GM12878 (cell line): ENCODE measurements around the gene RTN4. TPM values are rescaled to one million over a fixed set of nuclear protein-coding genes. Genes with fewer than 3 reads are reported as not detected.

ENCODE experiments used
- ATAC-seq: fragments of 200-7000 bp; cut with Tn5 transposase; 3 replicates; pipeline ENCODE4 v1.9.1; 2020; ENCODE audit warnings: mild to moderate bottlenecking, moderate library complexity
- BruUV-seq: library from RNA; stranded (reverse); fragments of 400-500 nt; replicated peaks from 2 replicates; lab custom pipeline; 2021; lab: Mats Ljungman, UMichigan
- CTCF ChIA-PET: fragments of 300-600 bp; sonication (Branson Sonifier 250); formaldehyde crosslinking; extraction: SDS; loops from one replicate; lab custom pipeline; 2021; ENCODE audit warnings: inconsistent platforms; lab: Yijun Ruan, JAX
- POLR2A ChIA-PET: fragments of 350-600 bp; formaldehyde crosslinking; extraction: SDS; loops from one replicate; lab custom pipeline; 2021; ENCODE audit warnings: inconsistent platforms; lab: Charles Lee
- RAD21 ChIA-PET: fragments of 300-600 bp; sonication (Branson Sonifier 250); formaldehyde crosslinking; loops from one replicate; lab custom pipeline; 2023; ENCODE audit warnings: antibody characterized with exemption; ENCODE audit not compliant: unreplicated experiment; lab: Charles Lee
- SMC1A ChIA-PET: fragments of 300-600 bp; sonication (Branson Sonifier 250); formaldehyde crosslinking; loops from one replicate; lab custom pipeline; 2023; ENCODE audit not compliant: unreplicated experiment, uncharacterized antibody; lab: Charles Lee
- DNase-seq: peaks from one replicate; pipeline ENCODE4 v3.0.0-alpha.2; 2011; ENCODE audit warnings: low read depth, low spot score
- FAIRE-seq: peaks from 3 replicates; lab custom pipeline; 2011; peaks lifted over from hg19 to GRCh38; lab: Jason Lieb, UNC
- H2AFZ ChIP-seq: 2 replicates; pipeline ENCODE4 v1.6.0; 2011; ENCODE audit warnings: low read depth, low read length, control low read depth; ENCODE audit not compliant: control insufficient read depth
- H3K27ac ChIP-seq: 2 replicates; pipeline ENCODE4 v1.5.1; 2011; ENCODE audit warnings: control low read depth; ENCODE audit not compliant: control insufficient read depth, insufficient read depth
- H3K27me3 ChIP-seq, 2 experiments: replicated peaks in 1 of 2; 2 replicates each; pipeline versions ENCODE4 v1.6.0 to v1.6.1; 2011; ENCODE audit warnings: low read length in 1 of 2; ENCODE audit not compliant: control insufficient read depth in 2 of 2, insufficient read depth in 2 of 2
- H3K36me3 ChIP-seq, 2 experiments: 2 replicates each; pipeline ENCODE4 v1.5.1; 2011; ENCODE audit warnings: low read length in 1 of 2; ENCODE audit not compliant: control insufficient read depth in 2 of 2, insufficient read depth in 2 of 2
- H3K4me1 ChIP-seq: 2 replicates; pipeline ENCODE4 v1.6.1; 2011; ENCODE audit warnings: mild to moderate bottlenecking, low read length, moderate library complexity, mixed read lengths; ENCODE audit not compliant: control insufficient read depth, insufficient read depth
- H3K4me2 ChIP-seq: 2 replicates; pipeline ENCODE4 v1.6.0; 2011; ENCODE audit warnings: control low read depth; ENCODE audit not compliant: control insufficient read depth, insufficient read depth
- H3K4me3 ChIP-seq: fragments of 200-600 bp; sonication (generic); 2 replicates; pipeline ENCODE4 v1.5.1; 2016
- H3K79me2 ChIP-seq: 2 replicates; pipeline ENCODE4 v1.6.0; 2011; ENCODE audit warnings: low read length; ENCODE audit not compliant: control insufficient read depth, insufficient read depth
- H3K9ac ChIP-seq: 2 replicates; pipeline ENCODE4 v1.8.0; 2011; ENCODE audit warnings: low read length, control low read depth, mixed read lengths; ENCODE audit not compliant: control insufficient read depth, insufficient read depth
- H3K9me3 ChIP-seq: replicated peaks from 3 replicates; pipeline ENCODE4 v1.5.1; 2011; ENCODE audit warnings: mild to moderate bottlenecking, low read length; ENCODE audit not compliant: control insufficient read depth, insufficient read depth
- H4K20me1 ChIP-seq: 2 replicates; pipeline ENCODE4 v1.6.0; 2011; ENCODE audit not compliant: control insufficient read depth, insufficient read depth
- CBX5 ChIP-seq: sonication (generic); IDR thresholded peaks from 2 replicates; pipeline ENCODE4 v1.6.1; 2016; ENCODE audit warnings: low read depth, moderate library complexity, mild to moderate bottlenecking, inconsistent platforms
- CEBPZ ChIP-seq: fragments of 150-350 bp; IDR thresholded peaks from 2 replicates; pipeline ENCODE4 v1.6.1; 2016; ENCODE audit warnings: low read depth, low read length
- CREB1 ChIP-seq: IDR thresholded peaks from 2 replicates; pipeline ENCODE4 v1.6.1; 2012; ENCODE audit warnings: low read depth, mild to moderate bottlenecking, inconsistent platforms
- E2F4 ChIP-seq: IDR thresholded peaks from 2 replicates; pipeline ENCODE4 v1.6.1; 2012; ENCODE audit warnings: low read depth, low read length, improper control_type of control experiment
- FOS ChIP-seq: IDR thresholded peaks from 3 replicates; pipeline ENCODE4 v1.6.1; 2011; ENCODE audit warnings: borderline replicate concordance; ENCODE audit not compliant: insufficient read length; ENCODE audit errors: extremely low read depth
- HDAC2 ChIP-seq: fragments of 200-600 bp; sonication (generic); IDR thresholded peaks from 2 replicates; pipeline ENCODE4 v1.6.1; 2017
- MXI1 ChIP-seq: fragments of 150-350 bp; IDR thresholded peaks from 2 replicates; pipeline ENCODE4 v1.6.1; 2011; ENCODE audit warnings: low read depth, mild to moderate bottlenecking, inconsistent platforms, low read length, improper control_type of control experiment
- PML ChIP-seq: IDR thresholded peaks from 2 replicates; pipeline ENCODE4 v1.6.1; 2012; ENCODE audit warnings: low read length, inconsistent platforms
- POLR2AphosphoS2 ChIP-seq: IDR thresholded peaks from 2 replicates; pipeline ENCODE4 v1.6.1; 2011; ENCODE audit warnings: low read depth, mild to moderate bottlenecking, low read length, improper control_type of control experiment, moderate library complexity
- RUNX3 ChIP-seq: IDR thresholded peaks from 2 replicates; pipeline ENCODE4 v1.6.1; 2012; ENCODE audit warnings: low read length, inconsistent platforms
- SMARCA5 ChIP-seq: fragments of 450-650 bp; IDR thresholded peaks from 2 replicates; pipeline ENCODE4 v1.6.1; 2017; ENCODE audit warnings: mild to moderate bottlenecking
- STAT1 ChIP-seq: fragments of 450-650 bp; conservative IDR thresholded peaks from 2 replicates; pipeline ENCODE4 v1.6.1; 2014; ENCODE audit warnings: antibody characterized with exemption, mild to moderate bottlenecking
- TBL1XR1 ChIP-seq: IDR thresholded peaks from 2 replicates; pipeline ENCODE4 v1.6.1; 2012; ENCODE audit warnings: low read depth, low read length, improper control_type of control experiment
- ZNF217 ChIP-seq: fragments of 450-650 bp; IDR thresholded peaks from 2 replicates; pipeline ENCODE4 v1.6.1; 2017; ENCODE audit warnings: antibody characterized with exemption, mild to moderate bottlenecking
- ZNF384 ChIP-seq: IDR thresholded peaks from 2 replicates; pipeline ENCODE4 v1.6.1; 2012; ENCODE audit warnings: low read depth, mild to moderate bottlenecking, low read length, improper control_type of control experiment, borderline replicate concordance
- ZZZ3 ChIP-seq: IDR thresholded peaks from 2 replicates; pipeline ENCODE4 v1.6.1; 2011; ENCODE audit warnings: low read depth; ENCODE audit not compliant: control insufficient read depth, insufficient read length
- WGBS: methylation state at CpG from one replicate; pipeline ENCODE4 v1.1.6; 2016; ENCODE audit warnings: low lambda C conversion rate; ENCODE audit not compliant: insufficient replicate concordance, insufficient coverage; ENCODE audit errors: missing lambda C conversion rate; 5-methylcytosine and 5-hydroxymethylcytosine counted together
- in situ Hi-C: fragments of 300-500 bp; cut with MboI; formaldehyde crosslinking; loops from 9 replicates; pipeline ENCODE4 v1.14.3; 2018; ENCODE audit warnings: mixed read lengths
- intact Hi-C: fragments of 100-400 bp; cut with micrococcal nuclease; formaldehyde crosslinking; loops from one replicate; pipeline ENCODE4 v1.14.2; 2022; ENCODE audit not compliant: unreplicated experiment
- polyA plus RNA-seq, 11 experiments: library from polyadenylated mRNA; depleted of rRNA in 4 of 11; unstranded in 6 of 11; stranded (reverse) in 5 of 11; fragments of >200 nt; fragmentation: Nextera tagmentation in 4 of 11; fragmentation: Illumina TruSeq in 1 of 11; extraction: Ambion mirVana in 4 of 11; extraction: Trizol in 1 of 11; gene quantifications; 1 replicate in 1 of 11; 2 replicates in 10 of 11; pipeline versions ENCODE4 v1.2.1 to v1.2.3, GENCODE V29; 2011 to 2016; ENCODE audit warnings: inconsistent platforms in 2 of 11, missing spikeins in 2 of 11, low read depth in 1 of 11
- total RNA-seq, 4 experiments: library from RNA; depleted of rRNA in 3 of 4; stranded (reverse); fragments of >200 nt in 3 of 4; fragmentation: Illumina TruSeq in 1 of 4; extraction: Trizol in 1 of 4; gene quantifications; 2 replicates each; pipeline versions ENCODE4 v1.2.1 to v1.2.3, GENCODE V29; 2013 to 2021
- TF ChIP-seq, protein P1 (sequence below): fragments of 450-650 bp; IDR thresholded peaks from 2 replicates; pipeline ENCODE4 v1.6.1; 2018; ENCODE audit warnings: mild to moderate bottlenecking, low read depth, moderate library complexity; ENCODE audit not compliant: partially characterized antibody

The RTN4 gene
- total and polyA plus RNA-seq, 10 of the 15 experiments (the other 5 are each of a cell fraction or from before 2014, with no cell fraction given) = 56.0 to 133 (median 83.3) TPM

- Histone ChIP-seq H3K27ac (no peak overlapping the region), H4K20me1 (no peaks in the 10 kb centered on the region), H3K4me2 (no peak overlapping the region), H3K27me3 (no peaks in the 10 kb centered on the region), H3K79me2 (no peaks in the 10 kb centered on the region), H3K9ac (no peak overlapping the region), H2AFZ (no peak overlapping the region), H3K36me3 (no peaks in the 10 kb centered on the region), H3K9me3 (no peaks in the 10 kb centered on the region; the same call in 2 of the 3 replicates), H3K4me1 (no peaks in the 10 kb centered on the region), H3K4me3 (no peak overlapping the region)
- no peak for FAIRE-seq
- DNase-seq = no peak
- no TSS peak for BruUV-seq
- no peak for ATAC-seq
- ChIA-PET CTCF (no interaction called here), RAD21 (no interaction called here), SMC1A (no interaction called here), POLR2A (no interaction called here)
- intact Hi-C loops (no loop called here), in situ Hi-C loops (no loop called here)
- no peak for TF ChIP-seq CREB1
- no peak for TF ChIP-seq CEBPZ
- no peak for TF ChIP-seq ZNF217
- no peak for TF ChIP-seq HDAC2
- no peak for TF ChIP-seq POLR2AphosphoS2
- TF ChIP-seq, protein P1, sequence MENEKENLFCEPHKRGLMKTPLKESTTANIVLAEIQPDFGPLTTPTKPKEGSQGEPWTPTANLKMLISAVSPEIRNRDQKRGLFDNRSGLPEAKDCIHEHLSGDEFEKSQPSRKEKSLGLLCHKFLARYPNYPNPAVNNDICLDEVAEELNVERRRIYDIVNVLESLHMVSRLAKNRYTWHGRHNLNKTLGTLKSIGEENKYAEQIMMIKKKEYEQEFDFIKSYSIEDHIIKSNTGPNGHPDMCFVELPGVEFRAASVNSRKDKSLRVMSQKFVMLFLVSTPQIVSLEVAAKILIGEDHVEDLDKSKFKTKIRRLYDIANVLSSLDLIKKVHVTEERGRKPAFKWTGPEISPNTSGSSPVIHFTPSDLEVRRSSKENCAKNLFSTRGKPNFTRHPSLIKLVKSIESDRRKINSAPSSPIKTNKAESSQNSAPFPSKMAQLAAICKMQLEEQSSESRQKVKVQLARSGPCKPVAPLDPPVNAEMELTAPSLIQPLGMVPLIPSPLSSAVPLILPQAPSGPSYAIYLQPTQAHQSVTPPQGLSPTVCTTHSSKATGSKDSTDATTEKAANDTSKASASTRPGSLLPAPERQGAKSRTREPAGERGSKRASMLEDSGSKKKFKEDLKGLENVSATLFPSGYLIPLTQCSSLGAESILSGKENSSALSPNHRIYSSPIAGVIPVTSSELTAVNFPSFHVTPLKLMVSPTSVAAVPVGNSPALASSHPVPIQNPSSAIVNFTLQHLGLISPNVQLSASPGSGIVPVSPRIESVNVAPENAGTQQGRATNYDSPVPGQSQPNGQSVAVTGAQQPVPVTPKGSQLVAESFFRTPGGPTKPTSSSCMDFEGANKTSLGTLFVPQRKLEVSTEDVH = no peak
- TF ChIP-seq MXI1 = no peak
- TF ChIP-seq CBX5 = no peak
- TF ChIP-seq FOS = no peak
- no peak for TF ChIP-seq PML
- no peak for TF ChIP-seq SMARCA5
- no peak for TF ChIP-seq TBL1XR1
- no peak for TF ChIP-seq ZNF384
- TF ChIP-seq ZZZ3 = no peak
- TF ChIP-seq E2F4 = no peak
- TF ChIP-seq RUNX3 = no peak
- no peak for TF ChIP-seq STAT1
- 56% methylated on average over 7 of the region's 7 CpGs for whole genome bisulfite sequencing
Observed at GRCh38 chr2:55080204-55080738, 30.0 kb upstream of the RTN4 start.
